Jurkat, Clone E6-1 (cell line): ENCODE measurements around the gene GALNT18.

ENCODE experiments used
- DNase-seq: peaks from one replicate; pipeline ENCODE4 v3.0.0-alpha.2; 2011; ENCODE audit warnings: low read depth, low spot score
- H3K4me3 ChIP-seq: 2 replicates; pipeline ENCODE4 v1.5.1; 2011; ENCODE audit warnings: mild to moderate bottlenecking, low read length, control low read depth, moderate library complexity

Gene GALNT18

GRCh38 chr11:11574373-11575287 lies 47.2 kb downstream of the GALNT18 start:
- no peak for DNase-seq
- H3K4me3 ChIP-seq, result no peak overlapping the region

GRCh38 chr11:11572386-11572785 lies 49.4 kb downstream of the GALNT18 start:
- DNase-seq, result no peak
- H3K4me3 ChIP-seq, result no peak overlapping the region

- DNase-seq, result no peak
These were observed 49.9 kb downstream of the GALNT18 start for GRCh38 chr11:11571893-11572292.

GRCh38 chr11:11570823-11571222 lies 51.0 kb downstream of the GALNT18 start:
- DNase-seq, result no peak
- H3K4me3 ChIP-seq, result no peak overlapping the region

More at GRCh38 chr11:11571893-11572292, 49.9 kb downstream of the GALNT18 start:
- H3K4me3 ChIP-seq, result no peak overlapping the region

- H3K4me3 ChIP-seq, result no peak overlapping the region
- no peak for DNase-seq
These were observed 51.8 kb downstream of the GALNT18 start for GRCh38 chr11:11569936-11570491.

- peak; percentile 82 for DNase-seq
- H3K4me3 ChIP-seq, result no peak overlapping the region; the same call in 1 of the 2 replicates
These were observed 53.1 kb downstream of the GALNT18 start for GRCh38 chr11:11568651-11569229.

GRCh38 chr11:11567936-11568650 lies 53.7 kb downstream of the GALNT18 start:
- DNase-seq, result peak; percentile 94
- no peak overlapping the region; the same call in 1 of the 2 replicates for H3K4me3 ChIP-seq

GRCh38 chr11:11565636-11566035 lies 56.2 kb downstream of the GALNT18 start:
- DNase-seq, result peak; percentile 70

GRCh38 chr11:11563200-11563975 lies 58.4 kb downstream of the GALNT18 start:
- H3K4me3 ChIP-seq, result no peak overlapping the region
- no peak for DNase-seq

More at GRCh38 chr11:11565636-11566035, 56.2 kb downstream of the GALNT18 start:
- no peak overlapping the region for H3K4me3 ChIP-seq

- H3K4me3 ChIP-seq, result no peak overlapping the region
- DNase-seq, result no peak
These were observed 59.8 kb downstream of the GALNT18 start for GRCh38 chr11:11561991-11562390.

GRCh38 chr11:11558826-11559225 lies 63.0 kb downstream of the GALNT18 start:
- no peak overlapping the region for H3K4me3 ChIP-seq
- DNase-seq, result no peak

- H3K4me3 ChIP-seq, result no peak overlapping the region
- DNase-seq, result no peak
These were observed 63.4 kb downstream of the GALNT18 start for GRCh38 chr11:11558396-11558795.

GRCh38 chr11:11555208-11555607 lies 66.6 kb downstream of the GALNT18 start:
- no peak for DNase-seq
- H3K4me3 ChIP-seq, result no peak overlapping the region

- no peak for DNase-seq
- no peak overlapping the region for H3K4me3 ChIP-seq
These were observed 68.2 kb downstream of the GALNT18 start for GRCh38 chr11:11553573-11553972.

GRCh38 chr11:11552529-11553087 lies 69.2 kb downstream of the GALNT18 start:
- DNase-seq, result no peak
- no peak overlapping the region for H3K4me3 ChIP-seq

GRCh38 chr11:11550534-11550933 lies 71.3 kb downstream of the GALNT18 start:
- DNase-seq, result no peak
- H3K4me3 ChIP-seq, result no peak overlapping the region

GRCh38 chr11:11545285-11546275 lies 76.2 kb downstream of the GALNT18 start:
- DNase-seq, result no peak
- no peak overlapping the region for H3K4me3 ChIP-seq
